OCI-LY3 (cell line): ENCODE results near the gene SCYL3.

Experiments
- EZH2phosphoT487 ChIP-seq: fragments of 200-600 bp; shearing (Covaris generic); IDR thresholded peaks from 2 replicates; pipeline ENCODE4 v1.6.1; 2018; ENCODE audit warnings: antibody characterized with exemption, mixed run types, low read depth
- TF ChIP-seq, protein P1 (sequence below): fragments of 200-600, 300-600 bp; sonication (generic); IDR thresholded peaks from 2 replicates; pipeline ENCODE4 v1.5.1; 2014; ENCODE audit warnings: antibody characterized with exemption, low read length, low read depth

- TF ChIP-seq, protein P1, sequence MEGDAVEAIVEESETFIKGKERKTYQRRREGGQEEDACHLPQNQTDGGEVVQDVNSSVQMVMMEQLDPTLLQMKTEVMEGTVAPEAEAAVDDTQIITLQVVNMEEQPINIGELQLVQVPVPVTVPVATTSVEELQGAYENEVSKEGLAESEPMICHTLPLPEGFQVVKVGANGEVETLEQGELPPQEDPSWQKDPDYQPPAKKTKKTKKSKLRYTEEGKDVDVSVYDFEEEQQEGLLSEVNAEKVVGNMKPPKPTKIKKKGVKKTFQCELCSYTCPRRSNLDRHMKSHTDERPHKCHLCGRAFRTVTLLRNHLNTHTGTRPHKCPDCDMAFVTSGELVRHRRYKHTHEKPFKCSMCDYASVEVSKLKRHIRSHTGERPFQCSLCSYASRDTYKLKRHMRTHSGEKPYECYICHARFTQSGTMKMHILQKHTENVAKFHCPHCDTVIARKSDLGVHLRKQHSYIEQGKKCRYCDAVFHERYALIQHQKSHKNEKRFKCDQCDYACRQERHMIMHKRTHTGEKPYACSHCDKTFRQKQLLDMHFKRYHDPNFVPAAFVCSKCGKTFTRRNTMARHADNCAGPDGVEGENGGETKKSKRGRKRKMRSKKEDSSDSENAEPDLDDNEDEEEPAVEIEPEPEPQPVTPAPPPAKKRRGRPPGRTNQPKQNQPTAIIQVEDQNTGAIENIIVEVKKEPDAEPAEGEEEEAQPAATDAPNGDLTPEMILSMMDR = no peak
- no peak for TF ChIP-seq EZH2phosphoT487
These were observed 2.7 kb downstream of the SCYL3 start for GRCh38 chr1:169890761-169891538.
